HG02623 (cell line): ENCODE results near the gene TMEM145.
"Not testable (repeated sequence)": the region's sequence is repeated elsewhere in the genome, so short reads cannot be mapped to it uniquely, and the experiment has no call there.

Experiments used
- ATAC-seq: cut with Tn5 transposase; IDR thresholded peaks from one replicate; pipeline ENCODE4 v1.9.1; 2021; ENCODE audit warnings: moderate library complexity; ENCODE audit not compliant: unreplicated experiment

TMEM145 gene

DNA sequence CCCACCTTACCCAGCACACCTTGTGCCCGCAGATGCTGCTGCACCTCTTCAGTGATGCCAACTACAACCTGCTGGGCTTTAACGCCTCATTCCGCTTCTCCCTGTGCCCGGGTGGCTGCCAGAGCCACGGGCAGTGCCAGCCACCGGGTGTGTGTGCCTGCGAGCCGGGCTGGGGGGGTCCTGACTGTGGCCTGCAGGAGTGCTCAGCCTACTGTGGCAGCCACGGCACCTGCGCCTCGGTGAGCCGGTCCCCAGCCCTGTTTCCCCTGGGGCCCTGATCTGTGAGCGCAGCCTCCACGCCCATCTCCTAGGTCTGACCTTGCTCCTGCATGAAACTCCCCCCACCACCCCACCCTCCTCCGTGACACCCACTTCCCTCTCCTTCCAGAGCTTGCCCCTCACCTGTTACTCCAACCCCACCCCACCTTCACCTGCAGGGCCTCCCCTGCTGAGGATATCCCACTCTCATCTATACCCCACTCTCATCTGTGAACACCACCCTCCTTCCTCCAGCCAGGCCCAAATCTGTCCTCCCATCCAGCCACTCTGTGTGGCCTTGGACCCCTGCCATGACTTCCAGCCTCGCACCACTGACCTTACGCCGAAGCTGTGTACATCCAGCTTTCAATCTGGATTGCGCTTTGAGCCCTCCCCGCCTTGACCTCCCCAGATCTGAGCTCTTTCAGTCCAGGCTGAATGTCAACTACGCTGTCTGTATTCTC is 21.0 kb downstream of the TMEM145 start:
- ATAC-seq = no peak

DNA sequence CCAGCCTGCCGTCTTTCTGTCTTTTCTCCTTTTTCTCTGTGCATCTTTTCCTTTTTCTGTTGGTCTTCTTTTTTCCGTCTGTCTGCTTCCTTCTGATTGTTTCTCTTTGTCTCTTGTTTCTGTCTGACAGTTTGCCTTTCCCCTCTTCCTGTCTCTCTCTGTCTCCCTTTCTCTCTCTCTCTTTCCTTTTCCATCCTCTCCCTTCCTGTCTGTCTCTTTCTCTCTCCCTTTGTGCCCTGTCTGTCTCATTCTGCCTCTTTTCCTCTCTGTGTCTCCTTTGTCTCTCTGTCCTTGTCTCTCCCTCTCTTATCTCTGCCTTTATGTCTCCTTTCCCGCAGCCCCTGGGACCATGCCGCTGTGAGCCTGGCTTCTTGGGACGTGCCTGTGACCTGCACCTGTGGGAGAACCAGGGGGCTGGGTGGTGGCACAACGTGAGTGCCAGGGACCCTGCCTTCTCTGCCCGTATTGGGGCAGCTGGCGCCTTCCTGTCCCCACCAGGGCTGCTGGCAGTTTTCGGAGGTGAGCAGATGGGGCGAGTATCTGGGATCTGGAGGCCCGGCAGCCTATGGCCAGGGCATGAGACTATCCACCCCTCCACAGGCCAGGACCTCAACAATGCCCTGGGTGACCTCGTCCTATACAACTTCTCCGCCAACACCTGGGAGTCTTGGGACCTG is 21.7 kb downstream of the TMEM145 start:
- no peak for ATAC-seq

DNA sequence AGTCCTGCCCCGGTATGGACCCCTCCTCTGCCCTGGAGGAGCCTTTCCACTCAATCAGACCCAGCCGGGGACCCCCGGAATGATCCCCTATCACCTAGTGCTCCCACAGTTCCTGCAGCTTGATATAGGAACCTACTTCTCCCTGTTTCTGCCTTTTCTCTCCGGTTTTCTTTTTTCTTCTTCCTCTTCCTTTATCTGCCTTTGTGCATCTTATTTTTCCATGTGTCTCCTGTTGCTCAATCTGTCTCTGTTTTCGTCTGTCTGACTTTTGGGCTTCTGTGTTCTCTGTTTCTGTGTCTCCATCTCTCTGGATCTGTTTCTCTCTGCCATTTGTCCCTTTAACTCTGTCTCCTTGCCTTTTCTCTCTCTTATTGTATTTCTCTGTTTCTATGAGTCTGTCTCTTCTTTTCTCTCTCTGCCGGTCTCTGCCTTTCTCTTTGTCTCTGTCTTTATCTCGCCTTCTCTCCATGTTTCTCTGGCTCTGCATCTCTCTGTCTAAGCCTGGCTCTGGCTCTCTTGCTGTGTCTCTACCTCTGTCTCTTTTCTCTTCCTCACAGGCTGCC is 22.3 kb downstream of the TMEM145 start:
- no peak for ATAC-seq

DNA sequence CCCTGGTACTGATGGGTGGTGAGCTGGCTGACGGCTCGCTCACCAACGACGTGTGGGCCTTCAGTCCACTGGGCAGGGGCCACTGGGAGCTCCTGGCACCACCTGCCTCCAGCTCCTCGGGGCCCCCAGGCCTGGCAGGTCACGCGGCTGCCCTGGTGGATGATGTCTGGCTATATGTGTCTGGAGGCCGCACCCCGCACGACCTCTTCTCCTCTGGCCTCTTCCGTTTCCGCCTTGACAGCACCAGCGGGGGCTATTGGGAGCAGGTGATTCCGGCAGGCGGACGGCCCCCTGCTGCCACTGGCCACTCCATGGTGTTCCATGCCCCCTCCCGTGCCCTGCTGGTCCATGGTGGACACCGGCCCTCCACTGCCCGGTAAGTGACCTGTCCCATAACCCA is 22.9 kb downstream of the TMEM145 start:
- ATAC-seq = no peak

DNA sequence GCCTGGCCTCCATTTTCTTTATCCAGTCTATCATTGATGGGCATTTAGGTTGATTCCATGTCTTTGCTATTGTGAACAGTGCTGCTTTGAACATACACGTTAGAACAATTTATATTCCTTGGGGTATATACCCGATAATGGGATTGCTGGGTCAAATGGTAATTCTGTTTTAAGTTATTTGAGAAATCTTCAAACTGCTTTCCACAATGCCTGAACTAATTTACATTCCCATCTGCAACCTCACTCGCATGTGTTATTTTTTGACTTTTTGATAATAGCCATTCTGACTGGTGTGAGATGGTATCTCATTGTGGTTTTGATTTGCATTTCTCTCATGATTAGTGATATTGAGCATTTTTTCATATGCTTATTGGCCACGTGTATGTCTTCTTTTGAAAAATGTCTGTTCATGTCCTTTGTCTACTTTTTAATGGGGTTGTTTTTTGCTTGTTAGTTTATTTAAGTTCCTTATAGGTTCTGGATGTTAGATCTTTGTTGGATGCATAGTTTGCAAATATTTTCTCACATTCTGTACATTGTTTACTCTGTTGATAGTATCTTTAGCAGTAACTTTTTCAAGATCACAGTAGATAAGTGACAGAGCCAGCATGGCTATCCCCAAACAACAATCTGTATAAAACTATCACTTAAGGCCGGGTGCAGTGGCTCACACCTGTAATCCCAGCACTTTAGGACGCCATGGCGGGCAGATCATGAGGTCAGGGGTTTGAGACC is 26.2 kb downstream of the TMEM145 start:
- ATAC-seq = not testable (repeated sequence)

DNA sequence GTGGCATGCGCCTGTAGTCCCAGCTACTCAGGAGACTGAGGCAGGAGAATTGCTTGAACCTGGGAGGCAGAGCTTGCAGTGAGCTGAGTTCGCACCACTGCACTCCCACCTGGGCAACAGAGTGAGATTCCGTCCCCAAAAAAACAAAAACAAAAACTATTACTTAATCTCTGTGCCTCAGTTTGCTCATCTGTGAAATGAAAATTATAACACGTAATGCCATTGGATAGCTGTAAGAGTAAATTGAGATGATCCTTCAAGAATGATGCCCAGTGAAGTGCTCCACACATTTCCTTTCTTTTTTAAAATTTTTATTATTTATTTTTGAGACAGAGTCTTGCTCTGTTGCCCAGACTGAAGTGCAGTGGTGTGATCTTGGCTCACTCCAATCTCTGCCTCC is 26.8 kb downstream of the TMEM145 start:
- ATAC-seq = not testable (repeated sequence)

DNA sequence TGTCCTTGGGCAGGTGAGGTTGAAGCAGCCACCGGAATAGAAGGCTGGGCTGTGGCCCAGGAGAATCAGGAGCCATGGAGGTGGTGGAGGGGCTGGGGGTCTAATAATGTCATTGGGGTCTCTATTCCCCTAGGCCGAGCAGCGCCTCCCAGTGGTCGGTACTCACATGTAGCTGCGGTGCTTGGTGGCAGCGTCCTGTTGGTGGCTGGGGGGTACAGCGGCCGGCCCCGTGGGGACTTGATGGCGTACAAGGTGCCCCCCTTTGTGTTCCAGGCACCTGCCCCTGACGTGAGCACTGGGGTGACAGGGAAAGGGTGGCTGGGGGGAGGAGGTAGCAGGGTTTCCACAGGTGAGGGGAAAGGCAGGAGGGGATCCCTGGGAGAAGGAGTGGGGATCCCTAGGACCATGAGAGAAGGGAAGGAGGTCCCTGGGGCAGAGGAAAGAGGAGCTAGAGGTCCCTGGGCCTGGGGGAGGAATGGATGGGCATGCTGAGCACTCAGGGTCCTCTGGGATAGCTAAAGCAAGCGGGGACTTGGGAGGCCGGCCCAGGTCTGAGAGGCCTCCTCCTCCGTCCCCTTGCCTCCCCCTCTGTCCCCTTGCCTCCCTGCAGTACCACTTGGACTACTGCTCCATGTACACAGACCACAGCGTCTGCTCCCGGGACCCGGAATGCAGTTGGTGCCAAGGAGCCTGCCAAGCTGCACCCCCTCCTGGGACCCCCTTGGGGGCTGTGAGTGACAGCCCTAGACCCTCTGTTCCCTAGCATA is 30.4 kb downstream of the TMEM145 start:
- no peak for ATAC-seq

DNA sequence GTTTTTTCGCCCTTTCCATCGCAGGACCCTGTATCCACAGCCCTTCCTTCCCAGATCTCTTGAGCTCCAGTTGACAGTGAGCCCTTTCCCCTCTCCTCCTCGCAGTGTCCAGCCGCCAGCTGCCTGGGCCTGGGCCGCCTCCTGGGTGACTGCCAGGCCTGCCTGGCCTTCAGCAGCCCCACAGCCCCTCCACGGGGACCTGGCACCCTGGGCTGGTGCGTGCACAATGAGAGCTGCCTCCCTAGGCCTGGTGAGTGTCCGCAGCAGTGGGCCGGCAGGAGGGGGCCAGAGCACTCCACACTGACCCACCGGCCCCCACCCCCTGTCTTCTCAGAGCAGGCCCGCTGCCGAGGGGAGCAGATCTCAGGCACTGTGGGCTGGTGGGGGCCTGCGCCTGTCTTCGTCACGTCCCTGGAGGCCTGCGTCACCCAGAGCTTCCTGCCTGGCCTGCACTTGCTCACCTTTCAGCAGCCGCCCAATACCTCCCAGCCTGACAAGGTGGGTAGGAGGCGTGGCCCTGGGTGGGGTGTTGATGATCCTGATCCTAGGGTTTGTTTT is 31.3 kb downstream of the TMEM145 start:
- ATAC-seq = no peak

DNA sequence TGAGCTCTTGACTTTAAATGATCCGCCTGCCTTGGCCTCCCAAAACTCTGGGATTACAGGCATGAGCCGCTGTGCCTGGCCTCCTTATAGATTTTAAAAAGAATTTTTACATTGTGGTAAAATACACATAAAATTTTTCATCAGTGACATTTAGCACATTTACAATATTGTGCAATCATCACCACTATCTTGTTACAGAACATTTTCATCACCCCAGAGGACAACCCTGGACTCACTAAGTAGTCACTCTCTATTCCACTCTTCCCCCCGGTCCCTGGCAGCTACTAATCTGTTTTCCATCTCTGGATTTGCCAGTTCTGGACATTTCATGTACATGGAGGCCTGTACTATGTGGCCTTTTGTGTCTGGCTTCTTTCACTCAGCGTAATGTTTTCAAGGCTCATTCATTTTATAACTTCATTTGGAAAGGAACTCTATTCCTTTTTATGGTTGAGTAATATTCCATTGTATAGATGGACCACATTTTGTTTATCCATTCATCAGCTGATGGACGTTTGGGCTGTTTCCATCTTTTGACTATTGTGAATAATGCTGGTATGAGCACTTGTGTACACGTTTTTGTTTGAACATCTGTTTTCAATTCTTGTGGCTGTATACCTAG is 32.2 kb downstream of the TMEM145 start:
- no peak for ATAC-seq

DNA sequence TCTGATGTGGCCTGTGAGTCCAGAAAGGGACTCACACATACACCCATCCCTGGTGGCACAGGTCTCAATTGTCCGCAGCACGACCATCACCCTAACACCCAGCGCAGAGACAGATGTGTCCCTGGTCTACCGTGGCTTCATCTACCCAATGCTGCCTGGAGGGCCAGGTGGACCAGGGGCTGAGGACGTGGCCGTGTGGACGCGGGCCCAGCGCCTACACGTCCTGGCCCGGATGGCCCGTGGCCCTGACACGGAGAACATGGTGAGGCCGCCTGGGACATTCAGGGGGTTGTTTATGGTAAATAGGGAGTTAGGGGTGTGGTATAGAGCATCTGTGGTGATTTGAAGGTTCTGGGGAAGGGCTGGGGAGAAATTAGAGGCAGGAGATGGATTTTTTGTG is 35.1 kb downstream of the TMEM145 start:
- no peak for ATAC-seq

DNA sequence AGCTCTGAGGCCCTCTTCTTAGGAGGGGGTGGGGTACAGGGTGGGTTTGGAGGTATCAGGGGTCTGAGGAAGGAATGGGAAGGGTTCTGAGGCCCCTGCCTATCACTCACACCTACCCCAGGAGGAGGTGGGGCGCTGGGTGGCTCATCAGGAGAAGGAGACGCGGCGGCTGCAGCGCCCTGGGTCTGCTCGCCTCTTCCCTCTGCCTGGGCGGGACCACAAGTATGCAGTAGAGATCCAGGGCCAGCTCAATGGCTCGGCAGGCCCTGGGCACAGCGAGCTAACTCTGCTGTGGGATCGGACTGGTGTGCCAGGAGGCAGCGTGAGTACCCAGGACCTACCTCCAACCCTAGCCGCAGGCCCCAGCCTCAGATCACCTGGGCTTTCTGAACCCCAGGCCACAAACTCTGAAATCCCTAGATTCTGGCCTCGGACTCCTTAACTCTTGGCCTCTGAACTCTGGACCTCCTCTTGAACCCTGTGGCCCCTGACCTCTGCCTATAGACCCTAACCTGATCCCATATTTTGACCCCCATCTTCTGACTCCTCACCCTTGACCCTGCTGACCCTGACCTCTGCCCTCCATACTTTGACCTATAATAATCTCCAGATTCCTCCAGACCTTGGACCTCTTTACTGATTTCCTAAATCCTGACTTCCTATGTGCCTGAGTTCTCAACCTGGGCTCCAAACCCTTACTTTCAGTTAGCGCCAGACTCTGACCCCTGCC is 36.4 kb downstream of the TMEM145 start:
- ATAC-seq = no peak

DNA sequence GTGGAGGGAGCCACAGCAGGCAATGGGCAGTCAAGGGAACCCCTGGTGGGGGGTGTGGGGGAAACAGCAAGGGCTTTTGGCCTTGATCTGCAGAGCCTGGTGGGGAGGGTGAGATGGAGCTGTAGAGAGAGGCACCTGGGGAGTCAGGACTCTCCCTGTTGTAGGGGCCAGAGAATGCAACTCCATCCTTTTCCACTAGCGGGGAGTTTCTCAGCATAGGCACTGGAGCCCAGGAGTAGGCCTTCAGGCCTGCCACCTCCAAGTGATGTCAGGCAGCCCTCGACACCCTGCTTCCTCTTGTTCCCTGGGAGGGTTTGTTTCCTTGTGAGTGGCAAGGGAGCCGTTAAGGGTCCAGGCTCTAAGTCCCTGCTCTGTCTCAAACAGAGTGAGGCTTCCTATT is 37.3 kb downstream of the TMEM145 start:
- ATAC-seq = no peak

DNA sequence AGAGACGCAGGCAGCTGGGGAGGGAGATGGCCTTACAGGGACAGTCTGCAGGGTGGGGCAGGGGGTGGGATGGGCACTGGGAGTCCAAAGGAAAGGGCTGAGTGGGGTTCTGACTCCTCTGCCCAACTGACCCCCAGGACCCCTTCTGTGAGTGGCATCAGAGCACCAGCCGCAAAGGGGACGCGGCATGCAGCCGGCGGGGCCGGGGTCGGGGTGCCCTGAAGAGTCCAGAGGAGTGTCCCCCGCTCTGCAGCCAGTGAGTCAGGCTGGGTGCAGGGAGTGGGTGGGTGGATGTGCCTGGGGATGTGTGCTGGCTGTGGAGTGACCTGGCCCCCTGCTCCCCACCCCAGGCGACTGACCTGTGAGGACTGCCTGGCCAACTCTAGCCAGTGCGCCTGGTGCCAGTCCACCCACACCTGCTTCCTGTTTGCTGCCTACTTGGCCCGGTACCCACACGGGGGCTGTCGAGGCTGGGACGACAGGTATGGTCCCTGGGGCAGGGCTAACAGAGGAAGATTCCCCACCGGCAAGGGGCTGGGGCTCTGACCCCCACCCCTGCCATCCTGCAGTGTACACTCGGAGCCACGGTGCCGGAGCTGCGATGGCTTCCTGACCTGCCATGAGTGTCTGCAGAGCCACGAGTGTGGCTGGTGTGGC is 38.1 kb downstream of the TMEM145 start:
- no peak for ATAC-seq

DNA sequence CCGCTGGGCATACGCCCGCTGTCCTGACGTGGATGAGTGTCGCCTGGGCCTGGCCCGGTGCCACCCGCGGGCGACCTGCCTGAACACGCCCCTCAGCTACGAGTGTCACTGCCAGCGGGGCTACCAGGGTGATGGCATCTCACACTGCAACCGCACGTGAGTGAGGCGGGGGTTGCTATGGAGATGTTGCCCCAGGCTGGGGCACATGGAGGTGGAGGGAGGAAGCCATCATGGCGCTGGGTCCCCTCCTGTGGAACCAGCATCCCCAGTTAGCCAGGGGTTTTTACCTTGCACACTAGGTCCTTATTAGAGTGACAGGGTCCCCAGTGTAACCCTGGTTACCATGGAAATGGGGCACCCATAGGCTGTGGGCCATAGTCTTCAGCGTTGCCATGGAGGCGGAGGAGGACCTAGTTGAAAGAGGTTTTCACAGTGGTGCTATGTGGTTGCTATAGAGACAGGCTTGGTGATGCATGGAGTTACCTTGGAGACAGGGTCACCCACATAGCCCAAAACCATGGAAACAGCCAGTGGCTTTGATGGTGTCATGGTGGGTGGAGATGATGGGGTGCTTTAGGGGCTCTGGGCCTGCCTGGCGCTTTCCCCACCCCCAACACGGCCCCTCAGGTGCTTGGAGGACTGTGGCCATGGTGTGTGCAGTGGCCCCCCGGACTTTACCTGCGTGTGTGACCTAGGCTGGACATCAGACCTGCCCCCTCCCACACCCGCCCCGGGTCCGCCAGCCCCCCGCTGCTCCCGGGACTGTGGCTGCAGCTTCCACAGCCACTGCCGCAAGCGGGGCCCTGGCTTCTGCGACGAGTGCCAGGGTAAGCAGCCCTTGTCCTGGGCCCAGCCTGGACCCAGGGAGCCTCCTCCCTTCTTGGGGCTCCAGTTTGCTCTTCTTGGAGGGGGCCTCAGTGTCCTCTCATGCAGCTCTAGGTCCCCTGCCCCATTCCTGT is 39.5 kb downstream of the TMEM145 start:
- no peak for ATAC-seq

DNA sequence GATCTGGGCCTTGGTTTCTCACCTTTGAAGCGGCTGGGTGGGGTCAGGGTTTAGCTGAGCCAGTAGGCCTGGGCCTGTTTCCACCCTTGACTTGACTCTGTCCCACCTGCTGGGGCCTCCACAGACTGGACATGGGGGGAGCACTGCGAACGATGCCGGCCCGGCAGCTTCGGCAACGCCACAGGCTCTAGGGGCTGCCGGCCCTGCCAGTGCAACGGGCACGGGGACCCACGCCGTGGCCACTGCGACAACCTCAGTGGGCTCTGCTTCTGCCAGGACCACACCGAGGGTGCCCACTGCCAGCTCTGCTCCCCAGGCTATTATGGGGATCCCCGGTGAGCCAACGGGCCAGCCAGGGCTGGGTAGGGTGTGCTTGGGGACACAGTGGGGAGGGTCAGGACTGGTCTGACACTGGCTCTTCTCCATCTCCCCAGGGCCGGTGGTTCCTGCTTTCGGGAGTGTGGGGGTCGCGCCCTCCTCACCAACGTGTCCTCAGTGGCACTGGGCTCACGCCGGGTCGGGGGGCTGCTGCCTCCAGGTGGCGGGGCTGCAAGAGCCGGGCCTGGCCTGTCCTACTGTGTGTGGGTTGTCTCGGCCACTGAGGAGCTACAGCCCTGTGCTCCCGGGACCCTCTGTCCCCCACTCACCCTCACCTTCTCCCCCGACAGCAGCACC is 40.4 kb downstream of the TMEM145 start:
- ATAC-seq = no peak

DNA sequence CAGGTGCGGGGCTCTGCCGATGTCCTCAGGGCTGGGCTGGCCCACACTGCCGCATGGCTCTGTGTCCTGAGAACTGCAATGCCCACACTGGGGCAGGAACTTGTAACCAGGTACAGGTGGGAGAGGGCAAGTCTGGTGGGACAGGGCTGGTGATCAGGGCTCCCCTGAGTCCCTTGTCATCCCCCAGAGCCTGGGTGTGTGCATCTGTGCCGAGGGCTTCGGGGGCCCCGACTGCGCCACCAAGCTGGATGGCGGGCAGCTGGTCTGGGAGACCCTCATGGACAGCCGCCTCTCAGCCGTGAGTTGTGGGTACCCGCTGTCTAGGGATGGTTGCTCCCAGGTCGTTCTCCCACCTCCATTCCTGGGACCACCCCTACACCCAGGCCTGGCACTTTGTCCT is 42.8 kb downstream of the TMEM145 start:
- no peak for ATAC-seq

DNA sequence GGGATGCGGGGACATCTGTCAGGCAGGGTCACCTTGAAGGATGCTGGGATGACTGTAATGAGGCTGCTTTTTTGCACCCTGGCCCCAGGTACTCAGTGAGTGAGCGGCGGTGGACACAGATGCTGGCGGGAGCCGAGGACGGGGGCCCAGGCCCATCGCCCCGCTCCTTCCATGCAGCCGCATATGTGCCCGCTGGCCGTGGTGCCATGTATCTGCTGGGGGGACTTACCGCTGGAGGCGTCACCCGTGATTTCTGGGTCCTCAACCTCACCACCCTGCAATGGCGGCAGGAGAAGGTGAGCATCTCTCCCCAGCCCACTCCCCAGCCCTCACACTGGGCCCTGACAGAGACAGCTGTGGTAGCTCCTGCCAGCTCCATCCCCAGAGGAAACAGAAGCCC is 43.6 kb downstream of the TMEM145 start:
- ATAC-seq = no peak
